ENCODE results near the gene HSPB2. TPM values are rescaled to one million over a fixed set of nuclear protein-coding genes. Genes with fewer than 3 reads are reported as not detected.

The HSPB2 gene
- total and polyA plus RNA-seq, 2 of the 8 experiments (the other 6 are each of a cell fraction or from before 2014, with no cell fraction given) = 0.32 to 0.86 TPM

DNA sequence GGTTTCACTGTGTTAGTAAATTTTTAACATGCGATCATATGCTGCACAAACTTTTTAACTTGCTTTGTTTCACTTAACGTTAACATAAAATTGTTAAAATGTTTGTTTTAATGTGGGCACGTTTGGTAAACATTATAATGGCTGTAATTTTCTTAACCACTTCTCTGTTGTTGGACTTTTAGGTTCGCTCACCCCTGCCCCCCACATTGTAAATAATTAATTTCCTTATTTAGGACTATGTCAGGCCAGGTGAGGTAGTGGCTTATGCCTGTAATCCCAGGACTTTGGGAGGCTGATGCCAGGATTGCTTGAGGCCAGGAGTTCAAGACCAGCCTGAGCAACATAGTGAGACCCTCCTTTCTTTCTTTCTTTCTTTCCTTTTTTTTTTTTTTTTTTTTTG, 17.9 kb downstream of the HSPB2 start:
- Histone ChIP-seq H2AK5ac (ENCODE audit: low read depth, low read length) (no peak overlapping the region), H3K23me2 (ENCODE audit: low read depth, low read length) (peaks cover 3% of the 10 kb centered on the region; the same call in 1 of the 2 replicates), H2BK15ac (ENCODE audit: low read length) (no peak overlapping the region), H3K79me2 (ENCODE audit: control insufficient read depth in 1 of 2, insufficient read depth in 2 of 2, low read length in 2 of 2) (no peaks in the 10 kb centered on the region), H3K4me2 (ENCODE audit: insufficient read depth in 1 of 2, low read depth in 2 of 2, low read length in 2 of 2) (no peak overlapping the region), H3K4me1 (replicated peaks in 1 of 4; ENCODE audit: control insufficient read depth in 3 of 4, insufficient read depth in 4 of 4, low read length in 3 of 4) (peaks cover 0 to 10% (median 3%) of the 10 kb centered on the region in 4 experiments; a peak in 6 of 7 replicates), H4K91ac (replicated peaks; ENCODE audit: insufficient read length, low read length) (no peak overlapping the region), H3K18ac (ENCODE audit: extremely low read depth, low read length) (no peak overlapping the region), H3K79me1 (ENCODE audit: low read depth, low read length) (no peaks in the 10 kb centered on the region), H2AFZ (ENCODE audit: low read length) (no peak overlapping the region), H3K14ac (ENCODE audit: insufficient read length) (no peak overlapping the region), H2BK5ac (ENCODE audit: low read depth, low read length) (no peak overlapping the region), H2BK20ac (ENCODE audit: low read length) (no peak overlapping the region), H4K20me1 (replicated peaks in 1 of 2; ENCODE audit: control insufficient read depth in 1 of 2, insufficient read depth in 2 of 2, low read length in 2 of 2) (no peaks in the 10 kb centered on the region), H3K36me3 (ENCODE audit: control insufficient read depth in 2 of 4, insufficient read depth in 4 of 4, low read length in 3 of 4) (no peaks in the 10 kb centered on the region), H3K4ac (replicated peaks; ENCODE audit: insufficient read length, low read depth, low read length) (no peak overlapping the region), H4K8ac (ENCODE audit: extremely low read depth, insufficient read depth, low read length) (no peak overlapping the region), H3K56ac (replicated peaks; ENCODE audit: insufficient read length, low read depth, low read length) (no peak overlapping the region), H3K27ac (ENCODE audit: low read depth, low read length) (no peak overlapping the region), H3K23ac (ENCODE audit: insufficient read length) (no peak overlapping the region), H3K27me3 (replicated peaks in 1 of 4; ENCODE audit: control insufficient read depth in 3 of 4, extremely low read depth in 1 of 4, insufficient read depth in 3 of 4, low read length in 3 of 4) (no peaks in the 10 kb centered on the region), H2BK12ac (ENCODE audit: low read depth, low read length) (no peak overlapping the region), H2BK120ac (replicated peaks; ENCODE audit: low read depth, low read length) (no peak overlapping the region), H3K9me3 (ENCODE audit: insufficient read depth in 2 of 2, low read depth in 1 of 2, low read length in 1 of 2) (no peaks in the 10 kb centered on the region), H3K9ac (replicated peaks in 1 of 4; ENCODE audit: extremely low read depth in 1 of 4, low read depth in 3 of 4, low read length in 3 of 4) (no peak overlapping the region), H3K4me3 (ENCODE audit: extremely low read depth in 1 of 4, insufficient read depth in 2 of 4, low read depth in 3 of 4, low read length in 4 of 4) (no peak overlapping the region), H4K5ac (ENCODE audit: insufficient read length, low read depth, low read length) (no peak overlapping the region)
- ChIA-PET POLR2A (ENCODE audit: partially characterized antibody) (no interaction called here), CTCF (ENCODE audit: partially characterized antibody) (interaction anchor here (1.1 to 25.5 kb wide), 6 partner anchors 12 to 73 kb away, joined by 4 to 565 read pairs (median 7); no protein-coding TSS in a partner anchor)
- FAIRE-seq (no peak), DNase-seq (ENCODE audit: low read depth in 1 of 2, low spot score in 2 of 2) (no peak)
- WGBS, 2 experiments (ENCODE audit: extremely low coverage in 1 of 2, insufficient coverage in 1 of 2, insufficient read length in 1 of 2, insufficient replicate concordance in 2 of 2, low coverage in 1 of 2, low lambda C conversion rate in 2 of 2, missing lambda C conversion rate in 1 of 2) = 81% methylated on average over 4 of the region's 4 CpGs; no CpG with 5 or more reads in 1 of the 2 experiments
- TF ChIP-seq ZNF274 (IDR thresholded peaks at IDR 0.05; ENCODE audit: borderline replicate concordance, extremely low read depth, low read length) = no peak
- TF ChIP-seq NANOG (IDR thresholded peaks at IDR 0.05; ENCODE audit: insufficient read depth, low read depth, low read length, poor library complexity, severe bottlenecking) = no peak
- no peak for TF ChIP-seq JUN (IDR thresholded peaks at IDR 0.05; ENCODE audit: low read depth, low read length)
- TF ChIP-seq SIX5 (IDR thresholded peaks at IDR 0.05; ENCODE audit: low read depth, low read length) = no peak
- no peak for TF ChIP-seq SP2 (IDR thresholded peaks at IDR 0.05; ENCODE audit: low read length)
- no peak for TF ChIP-seq POLR2A (IDR thresholded peaks at IDR 0.05; ENCODE audit: control extremely low read depth in 1 of 2, low read depth in 2 of 2, low read length in 2 of 2)
- TF ChIP-seq, protein P1, sequence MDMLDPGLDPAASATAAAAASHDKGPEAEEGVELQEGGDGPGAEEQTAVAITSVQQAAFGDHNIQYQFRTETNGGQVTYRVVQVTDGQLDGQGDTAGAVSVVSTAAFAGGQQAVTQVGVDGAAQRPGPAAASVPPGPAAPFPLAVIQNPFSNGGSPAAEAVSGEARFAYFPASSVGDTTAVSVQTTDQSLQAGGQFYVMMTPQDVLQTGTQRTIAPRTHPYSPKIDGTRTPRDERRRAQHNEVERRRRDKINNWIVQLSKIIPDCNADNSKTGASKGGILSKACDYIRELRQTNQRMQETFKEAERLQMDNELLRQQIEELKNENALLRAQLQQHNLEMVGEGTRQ (IDR thresholded peaks at IDR 0.05; ENCODE audit: low read length) = no peak
- no peak for TF ChIP-seq RAD21 (IDR thresholded peaks at IDR 0.05 in 1 of 2, conservative IDR thresholded peaks at IDR 0.05 in 1 of 2; ENCODE audit: low read depth in 2 of 2, low read length in 2 of 2)
- no peak for TF ChIP-seq KDM1A (IDR thresholded peaks at IDR 0.05; ENCODE audit: borderline replicate concordance, low read length)
- no peak for TF ChIP-seq TCF12 (IDR thresholded peaks at IDR 0.05; ENCODE audit: low read depth, low read length)
- no peak for TF ChIP-seq EZH2 (IDR thresholded peaks at IDR 0.05; ENCODE audit: low read depth, low read length, severe bottlenecking)
- TF ChIP-seq POU5F1 (IDR thresholded peaks at IDR 0.05; ENCODE audit: low read depth, low read length) = no peak
- TF ChIP-seq SIRT6 (IDR thresholded peaks at IDR 0.05; ENCODE audit: low read length) = no peak
- TF ChIP-seq POLR2AphosphoS5 (IDR thresholded peaks at IDR 0.05; ENCODE audit: low read depth, low read length) = no peak
